Duodenal mucosa (tissue), 2 donors: ENCODE data around the gene PLEKHA6.

Source experiments
- H3K27ac ChIP-seq: one replicate; pipeline ENCODE4 v1.7.0; 2013; ENCODE audit warnings: low read depth, low read length
- H3K27me3 ChIP-seq, 2 donors: one replicate each; pipeline ENCODE4 v1.7.0; 2013; ENCODE audit warnings: low read length in 2 of 2, control low read depth in 1 of 2; ENCODE audit not compliant: insufficient read depth in 2 of 2, control insufficient read depth in 1 of 2
- H3K36me3 ChIP-seq, 2 donors: one replicate each; pipeline ENCODE4 v1.7.0; 2013; ENCODE audit warnings: low read length in 2 of 2, control low read depth in 1 of 2; ENCODE audit not compliant: insufficient read depth in 2 of 2, control insufficient read depth in 1 of 2
- H3K4me1 ChIP-seq, 2 donors: one replicate each; pipeline ENCODE4 v1.7.0; 2013; ENCODE audit warnings: low read length in 2 of 2, control low read depth in 1 of 2; ENCODE audit not compliant: insufficient read depth in 2 of 2, control insufficient read depth in 1 of 2
- H3K4me3 ChIP-seq, 2 donors: one replicate each; pipeline ENCODE4 v1.7.0; 2013; ENCODE audit warnings: low read length in 2 of 2, low read depth in 1 of 2
- H3K9ac ChIP-seq, 2 donors: one replicate each; pipeline ENCODE4 v1.7.0; 2013; ENCODE audit warnings: low read length in 2 of 2, low read depth in 1 of 2
- H3K9me3 ChIP-seq, 2 donors: one replicate each; pipeline ENCODE4 v1.7.0; 2013; ENCODE audit warnings: low read length in 2 of 2, control low read depth in 1 of 2; ENCODE audit not compliant: control insufficient read depth in 1 of 2

PLEKHA6 gene

DNA sequence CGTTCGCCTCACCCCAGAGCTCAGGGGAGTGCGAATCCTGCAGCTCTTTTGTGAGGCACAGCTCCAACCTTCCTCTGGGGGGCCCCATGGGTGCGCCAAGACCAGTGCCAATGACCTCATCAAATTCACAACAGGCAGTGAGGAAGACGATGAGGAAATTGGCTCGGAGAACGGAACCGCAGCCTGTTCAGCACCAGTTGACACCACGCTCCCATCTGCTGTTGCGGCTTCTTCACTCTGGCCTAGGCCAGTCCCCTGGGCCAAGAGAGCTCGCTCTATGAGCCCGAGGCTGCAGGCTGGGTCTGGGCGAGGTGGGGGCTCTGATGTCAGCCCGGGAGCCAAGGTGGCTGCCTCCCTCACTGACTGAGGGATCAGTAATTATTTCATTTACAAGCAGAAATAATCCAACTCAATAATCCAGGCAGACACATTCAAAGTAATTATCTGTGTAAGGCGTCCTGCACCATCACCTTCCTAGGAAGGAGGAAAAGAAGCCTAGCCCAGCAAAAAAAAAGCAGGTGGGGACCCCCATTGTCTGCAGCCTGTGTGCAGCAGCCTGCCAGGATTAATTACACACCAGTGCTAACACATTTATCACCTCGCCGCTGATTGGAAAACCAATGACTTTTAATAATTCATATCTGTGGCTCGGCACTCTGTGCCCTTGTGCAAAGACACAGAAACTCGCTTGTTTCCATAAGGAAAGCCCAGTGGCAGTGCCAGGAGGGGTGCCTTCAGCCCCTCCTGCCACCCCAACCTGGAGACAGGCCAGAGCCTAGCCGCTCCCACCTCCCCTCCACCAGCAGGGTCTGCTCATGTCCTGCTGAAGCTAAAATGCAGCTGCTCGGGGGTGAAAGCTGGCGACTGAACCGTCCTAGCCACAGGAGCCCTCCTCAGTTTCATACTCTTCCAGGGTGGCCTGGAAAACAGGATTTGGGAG lies 1.9 kb downstream of the PLEKHA6 start:
- no peak overlapping the region for H3K9ac ChIP-seq
- no peak overlapping the region for H3K27ac ChIP-seq
- H3K4me1 ChIP-seq, result peaks cover 4 to 7% of the 10 kb centered on the region in 2 donors
- no peak overlapping the region for H3K4me3 ChIP-seq
- no peaks in the 10 kb centered on the region for H3K9me3 ChIP-seq
- H3K36me3 ChIP-seq, result no peaks in the 10 kb centered on the region
- H3K27me3 ChIP-seq, result no peaks in the 10 kb centered on the region

DNA sequence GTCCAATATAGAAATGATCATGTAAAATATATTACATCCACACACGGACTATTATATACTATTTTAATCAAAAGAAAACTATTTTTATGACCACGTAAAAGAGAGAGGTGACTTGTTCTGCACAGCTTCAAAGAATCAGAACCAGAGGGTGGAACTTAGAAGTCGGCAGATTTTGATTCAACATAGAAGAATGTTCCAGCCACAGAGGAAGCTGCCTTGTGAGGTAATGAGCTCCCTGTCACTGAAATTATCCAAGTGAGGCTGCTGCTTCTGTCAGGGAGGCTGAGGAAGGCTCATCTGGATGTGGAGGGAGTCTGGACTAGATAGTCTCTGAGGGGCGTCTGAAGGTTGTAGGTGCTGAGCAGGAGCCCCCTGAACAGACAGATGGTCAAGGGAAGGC lies 2.7 kb downstream of the PLEKHA6 start:
- H3K4me1 ChIP-seq, result peaks cover 0 to 7% of the 10 kb centered on the region in 2 donors
- H3K4me3 ChIP-seq, result no peak overlapping the region
- no peaks in the 10 kb centered on the region for H3K27me3 ChIP-seq
- no peaks in the 10 kb centered on the region for H3K9me3 ChIP-seq
- no peak overlapping the region for H3K27ac ChIP-seq
- no peak overlapping the region for H3K9ac ChIP-seq
- H3K36me3 ChIP-seq, result no peaks in the 10 kb centered on the region

GRCh38 chr1:204355913-204356312 lies 3.8 kb downstream of the PLEKHA6 start:
- H3K9me3 ChIP-seq, result no peaks in the 10 kb centered on the region
- no peaks in the 10 kb centered on the region for H3K36me3 ChIP-seq
- no peaks in the 10 kb centered on the region for H3K27me3 ChIP-seq
- no peak overlapping the region for H3K4me3 ChIP-seq
- H3K9ac ChIP-seq, result no peak overlapping the region
- H3K4me1 ChIP-seq, result peaks cover 5 to 11% of the 10 kb centered on the region in 2 donors
- no peak overlapping the region for H3K27ac ChIP-seq

GRCh38 chr1:204354579-204354978 lies 5.2 kb downstream of the PLEKHA6 start:
- H3K27ac ChIP-seq, result no peak overlapping the region
- H3K27me3 ChIP-seq, result no peaks in the 10 kb centered on the region
- no peaks in the 10 kb centered on the region for H3K9me3 ChIP-seq
- H3K4me3 ChIP-seq, result no peak overlapping the region
- no peak overlapping the region for H3K9ac ChIP-seq
- peaks cover 5 to 16% of the 10 kb centered on the region in 2 donors for H3K4me1 ChIP-seq
- H3K36me3 ChIP-seq, result no peaks in the 10 kb centered on the region

DNA sequence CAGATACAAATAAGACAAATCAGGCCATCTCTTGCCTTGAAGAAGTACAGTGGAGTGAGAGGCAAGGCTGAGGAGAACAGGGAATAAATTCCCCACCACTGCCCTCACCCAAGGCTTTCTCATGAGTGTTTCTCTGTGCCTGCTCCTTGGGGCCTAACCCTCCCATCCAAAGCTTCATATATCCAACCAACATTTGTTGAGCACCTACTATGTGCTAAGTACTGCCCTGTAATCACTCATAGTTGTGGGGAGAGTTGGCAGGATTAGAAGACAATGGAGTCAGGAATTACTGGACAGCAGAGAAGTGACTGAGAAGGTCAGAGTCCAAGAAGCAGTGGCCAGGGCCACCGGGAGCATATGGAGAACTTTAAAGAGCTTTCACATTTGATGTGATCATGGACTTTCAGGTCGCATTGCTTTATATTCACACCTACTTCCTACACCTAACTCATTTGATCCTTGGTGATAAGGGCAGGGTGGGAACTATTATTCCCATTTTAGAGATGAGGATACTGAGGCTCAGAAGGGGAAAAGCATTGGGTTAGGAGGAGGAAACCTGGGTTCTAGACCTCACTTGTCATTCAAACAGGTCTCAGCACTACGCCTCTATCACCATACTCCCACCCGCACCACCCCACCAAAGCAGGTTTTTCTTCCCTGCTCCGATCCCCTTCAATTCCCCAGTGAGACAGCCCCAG lies 6.4 kb downstream of the PLEKHA6 start:
- Histone ChIP-seq H3K27me3 (no peaks in the 10 kb centered on the region), H3K4me3 (no peak overlapping the region), H3K4me1 (peaks cover 12 to 20% of the 10 kb centered on the region in 2 donors), H3K27ac (no peak overlapping the region), H3K36me3 (no peaks in the 10 kb centered on the region), H3K9ac (no peak overlapping the region), H3K9me3 (no peaks in the 10 kb centered on the region)

GRCh38 chr1:204350857-204351573 lies 8.7 kb downstream of the PLEKHA6 start:
- H3K27ac ChIP-seq, result peak overlapping the region; percentile 33

GRCh38 chr1:204350312-204350711 lies 9.4 kb downstream of the PLEKHA6 start:
- H3K27me3 ChIP-seq, result no peaks in the 10 kb centered on the region
- H3K4me1 ChIP-seq, result peaks cover 32 to 41% of the 10 kb centered on the region in 2 donors
- no peak overlapping the region for H3K4me3 ChIP-seq
- no peaks in the 10 kb centered on the region for H3K36me3 ChIP-seq
- peak overlapping the region in 1 of 2 donors; percentile 7 for H3K9ac ChIP-seq
- H3K27ac ChIP-seq, result no peak overlapping the region
- H3K9me3 ChIP-seq, result no peaks in the 10 kb centered on the region

More at GRCh38 chr1:204350857-204351573, 8.7 kb downstream of the PLEKHA6 start:
- Histone ChIP-seq H3K27me3 (no peaks in the 10 kb centered on the region), H3K4me3 (peak overlapping the region in 1 of 2 donors; percentile 13), H3K36me3 (no peaks in the 10 kb centered on the region), H3K9me3 (no peaks in the 10 kb centered on the region), H3K9ac (peak overlapping the region in 1 of 2 donors; percentile 7), H3K4me1 (peaks cover 25 to 34% of the 10 kb centered on the region in 2 donors)

DNA sequence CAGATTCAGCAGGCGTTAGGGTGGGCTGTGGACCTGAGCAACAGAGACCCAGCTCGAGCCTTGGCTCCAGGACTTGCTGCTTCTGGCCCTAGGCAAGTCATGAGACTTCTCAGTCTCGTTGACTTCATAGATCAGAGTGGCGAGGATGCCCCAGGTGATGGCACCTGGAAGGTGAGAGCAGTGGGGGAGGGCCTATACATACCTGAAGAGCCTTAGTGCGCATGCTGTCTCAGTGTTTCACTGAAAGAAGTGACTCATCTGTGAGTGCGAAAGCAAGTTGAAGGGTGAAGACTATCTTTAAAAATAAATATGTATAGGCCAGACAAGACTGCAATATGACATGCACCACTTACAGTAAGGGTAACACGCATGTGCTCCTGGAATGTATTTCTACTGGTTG lies 10.1 kb downstream of the PLEKHA6 start:
- Histone ChIP-seq H3K9me3 (no peaks in the 10 kb centered on the region), H3K9ac (no peak overlapping the region)

GRCh38 chr1:204348722-204349121 lies 11.0 kb downstream of the PLEKHA6 start:
- Histone ChIP-seq H3K9ac (no peak overlapping the region), H3K27ac (peak overlapping the region; percentile 6), H3K4me1 (peaks cover 38 to 45% of the 10 kb centered on the region in 2 donors), H3K4me3 (peak overlapping the region in 1 of 2 donors; percentile 5), H3K9me3 (no peaks in the 10 kb centered on the region), H3K27me3 (no peaks in the 10 kb centered on the region), H3K36me3 (no peaks in the 10 kb centered on the region)

More for the DNA sequence above, 10.1 kb downstream of the PLEKHA6 start:
- H3K36me3 ChIP-seq, result no peaks in the 10 kb centered on the region
- H3K4me3 ChIP-seq, result no peak overlapping the region
- no peaks in the 10 kb centered on the region for H3K27me3 ChIP-seq
- H3K27ac ChIP-seq, result no peak overlapping the region
- H3K4me1 ChIP-seq, result peaks cover 38 to 45% of the 10 kb centered on the region in 2 donors
